HFF-Myc (cell line): ENCODE measurements around the gene PTPN7.

Source experiments
- DNase-seq: peaks from one replicate; pipeline ENCODE4 v3.0.0-alpha.2; 2011; ENCODE audit warnings: low read depth; ENCODE audit errors: extremely low read depth
- H3K4me3 ChIP-seq: replicated peaks from 2 replicates; pipeline ENCODE4 v1.5.1; 2011; ENCODE audit warnings: low read depth, mild to moderate bottlenecking, control low read depth, low read length
- TF ChIP-seq, protein P1 (sequence below): IDR thresholded peaks from 2 replicates; pipeline ENCODE4 v1.5.1; 2012; ENCODE audit warnings: mild to moderate bottlenecking, low read depth, low read length, control low read depth; ENCODE audit errors: missing control alignments

Gene PTPN7

DNA sequence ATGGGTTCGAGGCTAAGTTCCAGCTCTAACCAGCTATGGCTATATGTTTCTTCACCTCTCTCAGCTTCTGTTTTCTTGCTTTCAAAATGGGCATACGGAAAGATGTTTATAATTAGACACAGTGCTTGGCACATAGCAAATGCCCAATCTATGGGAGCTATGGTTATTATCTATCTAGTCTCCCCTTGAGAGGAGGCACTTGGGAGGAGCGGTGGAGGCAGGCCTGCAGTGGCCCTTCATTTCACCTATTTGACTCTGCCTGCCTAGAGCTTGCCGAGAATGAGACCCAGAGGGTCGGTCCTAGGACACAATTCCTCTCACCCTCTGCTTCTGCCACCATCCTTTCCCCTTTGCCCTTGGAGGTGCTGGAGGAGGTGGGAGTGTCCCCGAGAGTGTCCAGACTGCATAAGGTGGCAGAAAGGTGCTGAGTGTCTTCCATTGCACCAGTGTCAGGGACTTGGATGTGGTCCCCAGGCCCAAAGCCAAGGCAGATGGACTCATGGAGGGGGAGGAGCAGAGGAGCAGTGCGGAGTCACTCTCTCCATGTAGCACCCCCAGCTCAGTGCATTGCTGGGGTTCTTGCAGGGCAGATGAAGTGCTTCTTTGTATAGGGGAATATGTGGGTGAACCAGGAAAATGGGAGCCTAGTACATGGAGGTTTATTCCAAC, 42.2 kb upstream of the PTPN7 start:
- TF ChIP-seq, protein P1, sequence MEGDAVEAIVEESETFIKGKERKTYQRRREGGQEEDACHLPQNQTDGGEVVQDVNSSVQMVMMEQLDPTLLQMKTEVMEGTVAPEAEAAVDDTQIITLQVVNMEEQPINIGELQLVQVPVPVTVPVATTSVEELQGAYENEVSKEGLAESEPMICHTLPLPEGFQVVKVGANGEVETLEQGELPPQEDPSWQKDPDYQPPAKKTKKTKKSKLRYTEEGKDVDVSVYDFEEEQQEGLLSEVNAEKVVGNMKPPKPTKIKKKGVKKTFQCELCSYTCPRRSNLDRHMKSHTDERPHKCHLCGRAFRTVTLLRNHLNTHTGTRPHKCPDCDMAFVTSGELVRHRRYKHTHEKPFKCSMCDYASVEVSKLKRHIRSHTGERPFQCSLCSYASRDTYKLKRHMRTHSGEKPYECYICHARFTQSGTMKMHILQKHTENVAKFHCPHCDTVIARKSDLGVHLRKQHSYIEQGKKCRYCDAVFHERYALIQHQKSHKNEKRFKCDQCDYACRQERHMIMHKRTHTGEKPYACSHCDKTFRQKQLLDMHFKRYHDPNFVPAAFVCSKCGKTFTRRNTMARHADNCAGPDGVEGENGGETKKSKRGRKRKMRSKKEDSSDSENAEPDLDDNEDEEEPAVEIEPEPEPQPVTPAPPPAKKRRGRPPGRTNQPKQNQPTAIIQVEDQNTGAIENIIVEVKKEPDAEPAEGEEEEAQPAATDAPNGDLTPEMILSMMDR, result no peak
- H3K4me3 ChIP-seq, result no peak overlapping the region
- no peak for DNase-seq

- TF ChIP-seq, protein P1, result no peak
- no peak for DNase-seq
- H3K4me3 ChIP-seq, result no peak overlapping the region
Observed at GRCh38 chr1:202201971-202202370, 41.6 kb upstream of the PTPN7 start.

DNA sequence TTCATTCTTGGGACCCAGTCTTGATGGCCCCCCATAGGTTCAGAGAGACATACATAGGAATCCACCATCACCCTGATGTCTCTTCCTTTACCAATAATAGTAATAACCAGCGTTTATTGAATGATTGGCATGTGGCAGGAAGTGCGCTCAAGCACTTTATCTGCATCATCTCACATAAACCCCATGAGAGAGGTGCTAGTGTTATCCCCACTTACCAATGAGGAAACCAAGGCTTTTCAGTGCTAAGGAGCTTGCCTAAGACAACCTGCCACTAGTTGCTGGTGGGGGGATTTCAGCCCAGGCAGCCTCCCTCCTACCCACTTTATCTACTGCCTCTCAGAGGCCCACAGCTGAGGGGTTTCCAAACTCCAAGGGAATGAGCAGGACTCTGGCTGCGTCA, 40.9 kb upstream of the PTPN7 start:
- TF ChIP-seq, protein P1, result no peak
- no peak for DNase-seq
- H3K4me3 ChIP-seq, result no peak overlapping the region

DNA sequence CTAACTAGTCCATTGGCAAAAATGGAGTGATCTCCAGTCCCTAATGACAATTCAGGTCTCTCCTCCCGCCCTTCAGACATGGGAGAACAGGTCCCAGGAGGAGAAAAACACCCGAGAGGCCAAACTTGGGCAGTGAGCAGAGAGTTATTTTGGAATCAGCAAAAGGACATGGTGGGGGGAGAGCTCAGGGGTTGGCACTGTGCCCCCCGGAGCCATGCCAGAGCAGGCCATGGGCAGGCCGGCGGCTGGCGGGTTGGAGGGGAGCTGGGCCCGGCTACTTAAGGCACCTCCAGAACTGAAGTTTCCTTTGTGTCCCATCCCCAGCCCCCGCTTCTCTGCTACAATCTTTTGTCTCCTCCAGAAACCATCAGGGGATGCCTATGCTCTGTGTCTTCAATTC, 40.3 kb upstream of the PTPN7 start:
- TF ChIP-seq, protein P1, result no peak
- no peak for DNase-seq
- no peak overlapping the region for H3K4me3 ChIP-seq

DNA sequence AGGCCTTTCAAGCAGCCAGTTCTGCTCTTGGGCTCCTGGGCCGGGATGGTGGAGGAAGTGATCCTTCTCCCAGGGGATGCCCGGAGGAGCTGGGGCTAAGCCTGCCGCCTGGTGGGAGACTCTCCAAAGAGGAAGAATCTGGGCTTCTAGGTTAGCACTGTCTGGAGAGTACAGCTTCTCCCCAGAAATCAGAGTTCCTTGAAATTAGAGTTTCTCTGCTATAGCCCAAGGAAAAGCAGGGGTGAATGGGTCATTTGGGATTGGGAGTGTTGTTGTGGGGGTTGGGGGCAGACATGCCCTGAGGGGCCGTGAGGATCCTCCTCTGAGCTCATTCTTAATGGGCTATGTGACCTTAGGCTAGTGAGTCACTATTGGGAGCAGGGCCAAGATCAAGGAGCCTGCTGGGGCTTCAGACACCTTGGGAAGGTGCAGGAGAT, 39.7 kb upstream of the PTPN7 start:
- TF ChIP-seq, protein P1, result no peak
- H3K4me3 ChIP-seq, result no peak overlapping the region
- DNase-seq, result no peak

- no peak overlapping the region for H3K4me3 ChIP-seq
- no peak for DNase-seq
- TF ChIP-seq, protein P1, result no peak
Observed at GRCh38 chr1:202199040-202199889, 38.9 kb upstream of the PTPN7 start.
